Measurements from ENCODE around the gene LAIR1.

- TF ChIP-seq CTCF (conservative IDR thresholded peaks at IDR 0.05) (no peak), EZH2 (IDR thresholded peaks at IDR 0.05; ENCODE audit: low read depth) (no peak)
Observed at GRCh38 chr19:54305141-54305540, 59.6 kb downstream of the LAIR1 start.

All from PC-9 (cell line).